ENCODE data around the gene FOXP1. TPM values are rescaled to one million over a fixed set of nuclear protein-coding genes. Genes with fewer than 3 reads are reported as not detected.

Gene FOXP1
- total RNA-seq, 1 donor = 55.7 TPM

DNA sequence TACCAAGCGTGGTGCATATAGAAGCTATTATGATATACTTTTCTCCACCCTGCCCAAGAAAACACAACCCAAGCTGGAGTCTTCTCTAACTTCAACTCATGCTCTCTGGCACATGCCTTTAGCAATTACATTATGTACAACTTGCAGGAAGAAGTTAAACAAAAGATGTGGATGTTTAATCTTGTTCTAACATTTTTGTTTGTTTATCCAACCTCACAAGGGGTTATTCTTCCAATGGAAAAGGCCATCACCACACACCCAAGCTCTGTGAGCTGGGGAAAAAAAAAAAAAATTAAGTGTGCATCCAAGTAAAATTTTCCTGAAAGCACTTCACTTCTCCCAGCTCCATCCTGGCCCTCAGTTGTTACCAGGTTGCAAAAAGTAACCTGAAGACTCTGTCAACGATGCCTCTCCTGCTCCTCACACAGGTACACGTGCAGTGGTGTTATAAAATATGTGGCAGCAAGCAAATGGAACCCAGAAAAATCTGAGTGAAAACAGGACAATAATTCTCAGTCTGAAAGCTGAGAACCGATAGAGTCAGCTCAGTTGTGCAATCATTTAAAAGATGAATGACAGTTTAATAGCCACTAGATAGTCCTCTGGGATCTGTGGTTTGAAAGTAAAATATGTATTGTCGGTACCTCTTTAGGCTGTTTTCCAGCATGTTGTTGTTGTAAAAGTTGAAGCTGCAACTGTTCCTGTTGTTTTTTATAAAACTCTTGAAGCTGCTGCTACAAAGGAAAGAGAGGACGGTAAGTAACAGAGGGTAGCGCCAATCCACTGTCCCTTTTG lies 531.4 kb downstream of the FOXP1 start:
- no peak for TF ChIP-seq CTCF (IDR thresholded peaks at IDR 0.05; ENCODE audit: insufficient read depth, low read depth, low read length)
- H3K4me3 ChIP-seq (ENCODE audit: low read depth, low read length) = no peak overlapping the region
- DNase-seq (ENCODE audit: low read depth) = peak; percentile 89

- no peak overlapping the region for H3K4me3 ChIP-seq (ENCODE audit: low read depth, low read length)
- DNase-seq (ENCODE audit: low read depth) = no peak
- TF ChIP-seq CTCF (IDR thresholded peaks at IDR 0.05; ENCODE audit: insufficient read depth, low read depth, low read length) = no peak
Measured at GRCh38 chr3:71051259-71051595, 532.3 kb downstream of the FOXP1 start.

- DNase-seq (ENCODE audit: low read depth) = peak; percentile 79
- no peak overlapping the region for H3K4me3 ChIP-seq (ENCODE audit: low read depth, low read length)
- no peak for TF ChIP-seq CTCF (IDR thresholded peaks at IDR 0.05; ENCODE audit: insufficient read depth, low read depth, low read length)
Measured at GRCh38 chr3:71050538-71051258, 532.8 kb downstream of the FOXP1 start.

- TF ChIP-seq CTCF (IDR thresholded peaks at IDR 0.05; ENCODE audit: insufficient read depth, low read depth, low read length) = no peak
- no peak overlapping the region for H3K4me3 ChIP-seq (ENCODE audit: low read depth, low read length)
- DNase-seq (ENCODE audit: low read depth) = peak; percentile 69
Measured at GRCh38 chr3:71050166-71050537, 533.4 kb downstream of the FOXP1 start.

- H3K4me3 ChIP-seq (ENCODE audit: low read depth, low read length) = no peak overlapping the region
- DNase-seq (ENCODE audit: low read depth) = peak; percentile 33
- TF ChIP-seq CTCF (IDR thresholded peaks at IDR 0.05; ENCODE audit: insufficient read depth, low read depth, low read length) = no peak
Measured at GRCh38 chr3:71048948-71049347, 534.6 kb downstream of the FOXP1 start.

- TF ChIP-seq CTCF (IDR thresholded peaks at IDR 0.05; ENCODE audit: insufficient read depth, low read depth, low read length) = no peak
- no peak overlapping the region for H3K4me3 ChIP-seq (ENCODE audit: low read depth, low read length)
- no peak for DNase-seq (ENCODE audit: low read depth)
Measured at GRCh38 chr3:71047616-71048531, 535.7 kb downstream of the FOXP1 start.
